ENCODE results near the gene HOXC11. TPM values are rescaled to one million over a fixed set of nuclear protein-coding genes. Genes with fewer than 3 reads are reported as not detected.

The HOXC11 gene
- total RNA-seq, 1 donor from 2014 or later = 0.23 TPM

DNA sequence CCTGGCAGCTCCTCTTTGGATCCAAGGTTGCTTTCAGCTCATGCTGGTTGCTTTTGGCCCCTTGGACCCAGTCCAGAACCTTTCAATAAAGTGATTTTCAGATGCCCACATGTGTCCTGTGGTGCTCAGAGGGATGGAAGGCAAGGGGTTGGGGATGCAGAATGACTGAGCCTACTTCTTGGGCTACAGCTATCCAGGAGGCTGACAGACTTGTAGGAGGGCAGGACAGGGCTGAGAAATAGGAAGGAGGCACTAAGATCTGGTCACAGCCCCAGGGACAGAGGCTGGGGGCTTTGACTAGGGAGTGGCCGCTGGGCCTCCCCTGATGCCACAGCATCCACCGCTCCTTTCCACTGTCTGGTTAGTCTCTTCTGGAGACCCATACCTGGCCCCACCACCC, 1.2 kb upstream of the HOXC11 start:
- no peak for DNase-seq (ENCODE audit: extremely low read depth, low read depth, low spot score)

DNA sequence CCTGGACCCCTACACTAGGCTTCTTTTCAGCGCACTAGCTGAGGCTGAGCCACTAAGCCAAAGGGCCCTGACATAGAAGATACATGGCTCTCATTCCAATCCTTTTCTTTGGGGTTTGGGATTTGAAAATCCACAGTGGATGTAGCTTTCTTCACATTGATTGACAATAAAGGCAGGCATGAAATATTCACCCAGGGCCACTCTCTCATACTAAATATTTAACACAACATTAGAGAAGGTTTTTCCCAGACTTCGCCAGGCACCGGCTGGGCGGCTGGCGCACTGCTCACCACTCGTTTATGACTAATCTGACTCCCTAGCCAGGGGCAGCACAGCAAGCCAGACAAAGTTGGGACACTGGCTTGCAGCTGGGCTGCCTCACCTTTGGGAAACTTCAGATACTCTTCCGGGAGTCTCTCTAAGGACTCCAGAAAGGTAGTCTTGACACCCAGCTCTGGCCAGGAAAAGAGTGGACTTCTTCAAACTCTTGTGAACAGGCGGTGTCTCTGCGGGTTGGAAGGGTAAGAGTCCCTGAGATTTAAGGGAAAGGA, 699 bp upstream of the HOXC11 start:
- DNase-seq (ENCODE audit: extremely low read depth, low read depth, low spot score) = no peak

GRCh38 chr12:53973236-53974042, 513 bp downstream of the HOXC11 start:
- DNase-seq (ENCODE audit: extremely low read depth, low read depth, low spot score) = no peak

DNA sequence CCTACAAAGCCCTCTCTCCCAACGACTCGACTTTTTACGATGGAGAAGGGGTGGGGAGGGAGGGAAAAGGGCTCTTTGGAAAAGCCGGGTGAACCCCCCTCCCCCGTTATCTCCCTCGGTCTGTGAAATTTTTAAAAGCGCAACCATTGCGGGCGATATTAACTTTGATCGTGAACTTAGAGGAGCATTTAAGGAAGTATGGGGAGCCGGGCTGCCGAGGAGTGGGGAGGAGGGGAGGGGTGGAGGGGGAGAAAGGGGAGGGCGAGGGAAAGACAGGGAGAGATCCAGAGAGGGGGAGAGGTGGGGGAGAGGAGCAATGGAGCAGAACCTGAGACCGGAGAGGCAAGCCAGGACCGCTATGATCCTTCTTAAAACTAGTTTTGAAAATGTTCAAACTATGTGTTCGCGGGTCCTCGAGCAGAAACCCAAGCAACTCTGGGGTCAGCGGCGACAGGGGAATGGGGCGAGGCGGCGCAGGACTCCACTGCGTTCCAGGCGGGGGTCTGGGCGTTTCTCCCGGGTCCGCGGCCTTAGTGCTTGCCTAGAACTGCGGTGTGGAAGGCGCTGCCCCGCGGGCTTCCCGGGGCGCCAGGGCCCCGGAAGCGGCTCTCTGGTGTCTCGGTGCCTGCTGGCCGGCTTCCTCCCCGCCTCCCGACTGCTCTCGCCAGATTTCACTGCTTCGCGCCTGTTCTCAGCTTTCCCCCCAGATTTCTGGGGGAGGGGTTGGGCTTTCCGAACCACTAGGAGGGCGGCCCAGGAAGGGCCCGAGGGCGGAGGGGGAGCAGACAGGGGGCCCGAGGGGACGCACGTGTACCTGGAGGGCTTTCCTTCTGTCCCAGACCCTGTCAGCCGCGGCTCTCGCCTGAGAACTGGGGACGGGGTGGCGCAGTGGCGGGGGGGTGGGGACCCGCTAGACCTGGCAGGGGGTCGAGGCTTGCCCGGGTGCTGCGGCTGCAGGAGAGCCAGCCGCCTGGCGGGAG, 1.4 kb downstream of the HOXC11 start, which contains the start of gene HOTAIR:
TSS of gene HOTAIR (minus strand) at position 871 of the 980 bp plus-strand sequence.
- no peak for DNase-seq (ENCODE audit: extremely low read depth, low read depth, low spot score)

GRCh38 chr12:53975064-53975471, 2.1 kb downstream of the HOXC11 start:
- DNase-seq (ENCODE audit: extremely low read depth, low read depth, low spot score) = no peak

DNA sequence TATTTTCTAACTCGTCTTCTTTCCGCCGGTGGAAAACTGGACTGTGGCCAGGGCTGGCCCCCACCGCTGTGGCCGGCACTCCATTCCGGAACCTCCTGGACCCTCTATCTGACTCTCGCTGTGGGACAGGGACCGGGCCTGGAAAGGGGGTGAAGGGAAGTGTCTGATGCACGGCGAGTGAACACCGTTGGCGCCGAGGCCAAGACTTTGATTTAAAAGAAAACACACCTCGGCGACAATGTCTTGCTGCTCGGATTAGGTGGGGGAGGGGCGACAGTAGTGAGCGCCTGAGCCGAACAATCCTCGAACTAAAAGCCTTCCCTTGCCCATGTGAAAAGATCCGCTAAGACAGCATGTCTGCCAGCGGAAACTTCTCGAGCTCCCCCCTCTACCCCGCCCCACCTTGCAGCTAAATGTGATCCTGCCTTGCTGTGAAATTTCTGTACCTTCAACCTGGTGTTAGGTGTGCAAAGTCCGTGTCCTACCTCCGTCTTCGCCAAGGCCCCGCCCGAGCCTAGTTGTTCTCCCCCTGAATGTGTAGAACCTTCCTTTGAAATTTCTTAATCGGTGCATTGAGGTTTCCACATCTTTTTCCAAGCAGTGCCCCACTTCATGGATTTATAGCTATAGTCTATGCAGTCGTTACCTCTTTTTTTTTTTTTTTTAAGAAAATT, 2.7 kb downstream of the HOXC11 start:
- DNase-seq (ENCODE audit: extremely low read depth, low read depth, low spot score) = no peak

DNA sequence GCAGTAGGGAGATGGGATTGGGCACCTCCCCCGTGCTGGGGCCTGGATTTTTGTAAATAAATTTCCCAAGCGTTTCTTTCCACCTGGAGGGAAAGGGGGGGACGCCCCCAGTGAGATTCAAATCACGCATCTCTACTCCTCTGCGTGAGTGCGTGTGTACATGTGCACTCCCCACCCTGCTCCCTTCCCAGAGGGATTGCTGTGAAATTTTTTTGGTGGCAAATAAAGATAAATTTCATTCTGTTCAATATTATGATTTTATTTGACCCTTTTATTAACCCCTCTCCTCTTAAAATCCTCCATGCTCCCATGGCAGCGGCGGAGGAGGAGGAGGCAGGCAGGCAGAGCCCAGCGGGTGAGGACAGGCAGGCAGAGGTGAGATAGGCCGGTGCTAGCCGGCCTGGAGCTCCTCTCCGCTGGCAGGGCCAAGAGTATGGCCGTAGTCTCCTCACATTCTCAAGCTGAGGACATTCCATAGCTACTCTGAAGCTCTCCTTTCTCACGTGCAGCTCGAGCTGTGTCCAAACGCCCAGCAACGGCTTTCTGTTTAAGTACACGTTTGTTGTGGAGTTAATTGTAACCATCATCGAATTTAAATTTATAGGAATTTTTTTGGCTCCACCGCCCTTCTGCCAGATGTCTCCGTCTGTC, 3.4 kb downstream of the HOXC11 start:
- DNase-seq (ENCODE audit: extremely low read depth, low read depth, low spot score) = no peak

DNA sequence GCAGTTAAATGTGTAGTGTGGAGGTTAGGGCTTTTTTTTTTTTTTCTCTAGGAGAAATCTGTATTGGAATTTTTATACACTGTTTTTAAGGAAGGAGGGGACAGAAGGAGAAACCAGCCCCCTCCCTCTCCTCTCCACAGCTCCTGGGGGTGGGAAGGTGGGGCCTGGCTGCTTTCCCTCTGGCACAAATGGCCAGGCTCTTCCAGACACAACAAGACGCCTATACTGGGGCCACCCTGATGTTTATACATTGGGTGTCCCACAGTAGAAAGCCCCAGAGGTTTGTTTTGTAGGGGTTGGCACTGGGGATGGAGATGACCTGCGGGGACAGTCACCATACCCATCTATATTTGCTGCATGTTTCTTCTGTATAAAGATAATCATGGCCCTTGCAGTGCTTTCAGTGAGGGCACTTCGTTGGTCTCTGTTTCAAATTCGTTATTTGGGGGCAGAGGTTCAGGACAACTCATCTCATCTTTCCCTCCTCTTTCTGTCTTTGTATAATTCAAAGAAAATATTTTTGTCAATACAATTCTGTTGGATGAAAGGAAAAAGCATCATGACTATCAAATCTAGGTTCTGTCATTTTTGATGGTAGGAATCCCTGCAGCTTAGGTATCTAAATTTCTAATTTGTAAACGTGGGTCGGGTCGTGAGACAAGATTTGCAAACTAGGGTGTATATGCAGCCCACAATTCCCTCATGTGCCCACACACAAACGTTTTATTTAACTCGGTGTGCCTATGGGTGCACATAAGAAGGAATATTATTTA, 4.1 kb downstream of the HOXC11 start:
- no peak for DNase-seq (ENCODE audit: extremely low read depth, low read depth, low spot score)

DNA sequence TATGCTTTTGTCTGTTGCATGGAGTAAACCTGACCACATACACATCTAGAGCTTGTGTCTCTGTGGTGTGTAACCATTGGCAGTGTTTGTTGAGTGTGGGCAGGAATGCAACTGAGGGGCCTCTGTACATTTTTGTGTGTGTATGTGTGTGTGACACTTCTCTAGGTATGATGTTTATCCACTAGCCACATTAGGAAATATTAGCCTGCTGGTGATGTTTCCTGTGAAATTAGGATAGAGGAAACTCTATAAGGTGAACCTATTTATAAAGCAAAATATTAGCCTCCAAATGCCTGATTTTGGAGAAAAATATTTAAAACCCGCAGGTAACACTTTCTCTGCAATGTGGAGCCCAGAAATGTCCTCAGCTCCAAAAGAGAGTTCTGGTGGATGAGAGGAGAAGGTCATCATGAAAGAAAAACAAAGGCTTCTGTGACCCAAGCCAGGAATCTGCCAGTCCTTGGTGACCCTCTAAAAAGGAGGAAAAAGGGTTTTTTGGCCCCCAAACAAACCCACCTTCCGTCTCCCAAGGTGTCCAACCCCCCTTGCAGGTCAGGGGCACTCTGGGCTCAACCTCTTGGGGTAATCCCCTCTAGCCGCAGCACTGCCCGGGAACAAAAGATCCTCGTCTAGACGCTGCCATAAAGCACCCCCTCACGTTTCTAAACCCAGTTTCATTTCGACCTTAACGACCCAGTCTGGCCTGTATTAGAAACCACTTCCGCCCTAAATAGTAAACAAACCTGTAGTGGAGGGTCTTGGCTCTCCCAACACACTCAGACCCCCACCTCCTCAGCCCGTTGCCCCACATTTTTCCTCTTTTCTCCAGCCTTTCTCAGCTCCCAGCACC, 4.9 kb downstream of the HOXC11 start:
- DNase-seq (ENCODE audit: extremely low read depth, low read depth, low spot score) = no peak

DNA sequence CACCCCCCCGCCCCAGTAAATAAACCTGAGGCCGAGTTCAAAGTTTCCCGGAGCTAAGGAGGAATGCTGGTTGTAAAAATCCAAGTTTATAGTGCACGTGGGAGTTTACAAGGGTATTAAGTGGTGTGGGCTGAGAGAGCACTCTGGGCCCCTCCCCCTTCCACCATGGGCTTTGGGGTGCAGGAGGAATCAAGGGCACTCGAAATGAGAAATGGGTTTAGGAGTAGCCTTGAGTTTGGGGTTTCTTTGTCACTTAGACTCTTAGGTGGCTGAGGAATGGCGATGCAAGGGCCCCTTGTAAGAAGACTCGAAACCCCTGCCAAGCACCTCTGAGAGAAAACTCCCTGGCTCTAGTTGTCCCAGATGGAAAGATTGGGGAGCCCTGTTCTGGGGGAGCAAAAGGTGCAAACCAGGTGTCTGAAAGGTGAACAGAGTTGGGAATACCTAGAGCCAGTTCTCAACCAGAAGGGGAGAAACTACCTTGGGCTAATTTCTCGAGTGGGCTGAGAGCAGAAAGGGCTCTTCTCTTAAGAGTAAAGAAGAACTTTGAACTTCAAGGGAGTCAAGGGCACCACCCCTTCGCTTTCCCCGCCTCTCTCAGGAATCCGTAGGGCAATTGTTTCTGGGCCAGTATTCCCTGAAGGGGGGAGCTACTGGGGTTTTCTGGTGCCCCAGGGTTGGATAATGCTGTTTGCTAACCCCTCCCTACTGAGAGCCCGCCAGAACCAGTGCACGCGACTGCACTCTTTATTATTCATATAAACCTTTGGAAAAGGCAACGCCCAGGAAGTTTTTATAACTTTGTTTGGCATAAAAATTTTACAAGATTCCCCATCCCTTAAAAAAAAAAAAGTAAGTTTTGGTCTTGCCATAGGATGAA, 5.8 kb downstream of the HOXC11 start:
- no peak for DNase-seq (ENCODE audit: extremely low read depth, low read depth, low spot score)

DNA sequence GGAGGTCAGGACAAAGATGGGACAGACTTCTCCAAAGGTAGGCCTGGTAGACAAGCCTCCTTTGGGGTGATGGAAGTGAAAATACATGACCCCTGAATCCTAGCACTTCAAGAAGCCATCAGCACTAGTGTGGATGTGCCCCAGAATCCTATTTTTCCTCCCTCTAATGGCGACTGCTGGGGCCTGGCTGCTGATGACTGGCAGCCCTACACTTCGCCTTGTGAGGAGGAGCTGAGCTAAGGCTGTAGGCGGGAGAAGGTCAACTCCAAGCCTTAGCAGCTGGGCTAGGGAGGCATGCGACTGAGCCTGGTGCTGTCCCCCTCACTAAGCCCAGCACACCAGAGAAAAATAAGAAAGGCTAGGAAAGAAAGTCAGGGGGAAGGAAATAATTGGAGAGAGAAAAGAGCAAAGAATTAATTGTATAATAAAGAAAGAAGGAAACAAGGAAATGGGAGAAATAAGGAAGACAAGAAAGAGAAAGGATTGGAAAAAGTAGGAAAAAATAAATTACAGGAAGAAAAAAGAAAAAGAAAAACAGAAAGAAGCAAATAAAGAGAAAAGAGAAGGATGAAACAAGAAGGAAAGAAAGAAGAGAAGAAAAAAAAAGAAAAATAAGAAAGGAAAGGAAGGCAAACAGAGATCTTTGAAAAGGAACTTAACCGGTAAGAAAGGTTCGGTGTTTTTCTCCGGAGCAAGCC, 7.3 kb downstream of the HOXC11 start:
- no peak for DNase-seq (ENCODE audit: extremely low read depth, low read depth, low spot score)

- DNase-seq (ENCODE audit: extremely low read depth, low read depth, low spot score) = no peak
Observed at GRCh38 chr12:53980802-53981496, 8.0 kb downstream of the HOXC11 start.

DNA sequence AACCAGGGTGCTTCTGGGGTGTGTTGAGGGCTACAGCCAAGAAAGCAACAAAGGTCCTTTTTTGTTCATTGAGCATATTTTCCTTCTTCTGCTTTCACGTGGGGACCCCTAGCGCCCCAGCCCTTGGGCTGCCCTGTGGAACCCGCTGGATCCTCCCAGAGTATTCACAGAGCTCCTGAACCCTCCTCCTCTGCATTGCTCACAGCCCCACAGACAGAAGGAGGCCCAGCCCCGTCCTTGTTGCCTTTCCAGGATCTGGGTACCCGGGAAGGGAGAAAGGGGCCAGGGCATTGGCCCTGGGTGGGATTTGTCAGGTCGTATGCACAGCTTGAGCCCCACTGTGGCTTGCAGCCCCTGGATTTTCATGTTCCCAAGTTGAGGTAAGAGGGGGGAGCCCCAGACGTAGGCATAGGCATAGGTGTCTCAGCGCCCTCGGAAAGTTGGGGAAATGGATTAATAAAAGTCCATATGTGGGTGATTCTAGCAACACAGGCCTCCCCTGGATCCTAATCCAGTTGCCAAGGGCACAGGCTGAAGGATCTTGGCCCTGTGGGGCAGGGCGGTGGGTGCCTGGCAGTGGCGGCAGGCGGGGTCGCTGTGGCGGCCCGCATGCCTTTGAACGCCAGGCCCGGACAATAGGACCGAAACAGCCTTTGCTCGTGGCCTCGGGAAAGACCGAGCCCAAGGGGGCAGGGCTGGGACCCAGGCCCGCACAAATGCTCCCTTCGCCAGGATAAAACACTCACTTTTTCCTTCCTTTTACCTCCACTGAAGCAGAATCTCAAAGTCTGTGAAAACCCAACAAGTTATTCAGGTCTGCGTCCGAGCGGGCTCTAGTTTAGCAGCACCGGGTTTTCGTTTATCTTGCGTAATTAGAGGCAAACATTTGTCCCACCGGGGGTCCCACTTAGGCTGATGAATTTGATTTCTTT, 9.0 kb downstream of the HOXC11 start:
- no peak for DNase-seq (ENCODE audit: extremely low read depth, low read depth, low spot score)

DNA sequence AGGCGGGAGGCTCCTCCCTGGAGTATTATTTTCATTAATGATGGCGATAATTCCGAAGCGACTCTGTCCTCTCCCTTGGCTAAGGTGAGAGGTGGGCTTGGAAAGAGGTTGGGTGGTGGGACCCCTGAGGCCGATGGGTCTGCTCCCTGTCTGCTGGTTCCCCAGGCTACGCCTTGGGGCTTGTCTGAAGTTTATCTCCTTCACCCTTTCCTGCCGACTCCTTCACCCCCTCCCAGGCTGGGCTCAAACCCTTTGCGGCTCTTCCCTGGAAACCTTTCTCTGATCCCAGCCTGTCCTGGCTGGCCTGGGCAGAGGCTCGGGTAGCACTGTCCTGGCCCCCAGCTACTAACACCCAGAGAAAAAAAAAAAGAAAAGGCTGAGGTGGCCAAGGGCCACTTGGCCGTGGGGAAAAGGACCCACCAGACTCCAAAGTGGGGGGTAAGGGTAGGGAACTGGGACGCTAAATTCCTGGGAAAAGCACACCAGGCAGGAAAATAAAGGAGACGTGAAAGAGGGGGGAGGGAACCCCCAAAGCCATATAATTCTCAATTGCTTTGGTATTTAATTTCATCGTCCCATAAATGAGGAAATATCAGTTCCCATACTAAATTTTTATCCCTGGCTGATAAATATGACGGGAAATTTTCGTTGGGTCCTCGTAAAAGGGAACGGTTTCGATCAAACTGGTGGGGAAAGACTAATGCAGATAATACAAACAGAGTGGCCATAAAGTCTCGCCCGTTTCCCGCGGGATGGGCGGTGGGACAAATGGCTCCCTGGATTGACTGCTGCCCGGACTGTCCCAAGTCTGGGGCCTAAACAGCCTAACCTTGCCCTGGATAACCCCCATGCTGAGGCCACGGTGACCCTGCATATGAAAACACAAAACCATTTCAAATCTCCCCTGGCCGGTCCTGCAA, 10.0 kb downstream of the HOXC11 start:
- no peak for DNase-seq (ENCODE audit: extremely low read depth, low read depth, low spot score)
